Cardiac septum (tissue), 1 donor: ENCODE results near the gene SUGCT. TPM values are rescaled to one million over a fixed set of nuclear protein-coding genes. Genes with fewer than 3 reads are reported as not detected.
"Not testable (repeated sequence)": the region's sequence is repeated elsewhere in the genome, so short reads cannot be mapped to it uniquely, and the experiment has no call there.

Experiments
- DNase-seq: peaks from one replicate; pipeline ENCODE4 v3.0.0-alpha.2; 2020; ENCODE audit warnings: low spot score
- intact Hi-C: fragments of 100-400 bp; cut with DNase I; formaldehyde crosslinking; loops from one replicate; pipeline ENCODE4 v1.14.0; 2022
- total RNA-seq: library from RNA; stranded (reverse); fragmentation: NEBNext Ultra II Directional; extraction: Animal tissue kit (Norgen Biotek cat#: 25700); gene quantifications from one replicate; pipeline ENCODE4 v1.2.1, GENCODE V29; 2021
- donor health status: DM: no; HTN: no; CAD: no.

The SUGCT gene
- total RNA-seq, 1 donor from 2014 or later, result 3.1 TPM

GRCh38 chr7:40356871-40357709 is 222.3 kb downstream of the SUGCT start:
- DNase-seq, result no peak
- intact Hi-C loops, result no loop called here

DNA sequence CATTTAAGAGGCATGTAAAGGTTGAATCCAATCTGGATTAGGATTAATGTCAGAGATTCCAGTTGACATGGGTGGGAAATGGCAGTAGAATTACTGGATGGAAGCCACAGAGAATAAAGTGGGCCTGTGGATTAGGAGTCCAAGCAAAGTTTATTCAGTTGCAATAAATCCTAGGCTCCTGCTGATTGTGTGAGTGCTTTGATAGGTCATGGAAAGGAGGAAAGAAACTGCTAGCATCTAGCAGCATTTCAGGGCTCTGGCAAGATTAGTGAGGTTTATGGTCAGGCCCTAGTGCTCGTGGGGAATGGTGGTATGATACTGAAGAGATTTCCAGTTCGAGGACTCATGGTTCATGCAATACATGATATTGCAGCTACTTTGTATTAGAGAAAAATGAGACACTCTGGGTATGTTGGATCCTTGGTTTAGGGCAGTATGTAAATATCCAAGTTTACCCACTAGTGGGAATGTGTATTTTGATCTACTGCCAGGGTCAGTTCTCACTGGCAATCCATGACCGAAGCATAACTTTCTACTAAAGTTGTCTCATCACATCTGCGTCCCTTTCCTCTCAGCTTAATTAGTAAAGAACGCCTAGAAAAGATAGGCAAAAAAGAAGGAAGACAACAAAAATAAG is 235.0 kb downstream of the SUGCT start:
- intact Hi-C loops, result no loop called here
- DNase-seq, result no peak

DNA sequence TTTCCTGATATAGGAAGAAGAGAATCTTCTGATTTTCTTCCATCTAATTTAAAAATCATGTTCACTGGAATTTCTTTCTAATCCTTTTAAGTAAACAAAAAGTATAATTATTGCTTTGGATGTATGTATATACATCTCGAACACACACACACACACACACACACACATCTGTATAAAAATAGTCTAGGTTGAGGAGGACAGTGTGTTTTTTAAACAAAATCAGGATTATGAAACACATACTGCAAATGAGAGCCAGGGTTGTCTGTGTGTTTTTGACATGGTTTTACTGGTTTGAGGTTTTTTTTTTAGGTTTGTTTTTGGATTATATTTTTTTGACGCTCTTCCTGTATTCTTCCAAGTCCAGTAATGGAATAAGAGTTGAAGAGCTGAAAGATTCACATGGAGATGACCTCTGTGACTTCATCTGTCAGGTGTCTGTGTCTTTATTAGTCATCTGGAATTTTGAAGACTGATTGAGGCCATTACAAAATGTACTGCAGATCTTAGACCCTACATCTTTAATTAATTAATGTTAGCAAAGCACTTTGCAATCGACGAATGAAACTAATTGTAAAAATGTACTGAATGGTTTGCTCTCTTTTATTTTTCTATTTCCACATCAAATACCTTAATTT is 237.1 kb downstream of the SUGCT start:
- DNase-seq, result no peak
- intact Hi-C loops, result no loop called here

DNA sequence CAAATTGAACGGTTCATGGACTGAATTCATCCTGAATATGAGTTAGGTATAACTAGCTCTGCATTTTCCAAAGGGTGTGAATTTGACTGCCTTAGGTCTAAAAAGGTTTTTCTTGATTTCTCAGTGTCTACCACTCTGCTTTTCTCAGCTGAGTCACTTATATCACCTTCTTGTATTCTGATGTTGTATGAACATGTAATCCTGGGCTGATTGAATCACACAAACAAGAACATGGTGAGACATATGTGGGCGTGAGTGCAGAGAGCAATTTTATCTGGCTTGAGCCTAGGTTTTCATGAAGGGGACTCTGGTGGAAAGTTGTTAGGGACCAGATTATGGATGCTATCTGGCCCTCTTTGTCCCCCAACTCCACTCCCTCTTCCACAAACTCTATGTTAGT is 239.8 kb downstream of the SUGCT start:
- no peak for DNase-seq
- intact Hi-C loops, result no loop called here

GRCh38 chr7:40380111-40380510 is 245.3 kb downstream of the SUGCT start:
- DNase-seq, result no peak
- intact Hi-C loops, result loop anchor here (5.0 kb wide), 1 partner anchor 43 kb away; no protein-coding TSS in a partner anchor

- intact Hi-C loops, result loop anchor here (5.0 kb wide), 1 partner anchor 45 kb away; no protein-coding TSS in a partner anchor
- DNase-seq, result no peak
Observed at GRCh38 chr7:40382145-40382544, 247.3 kb downstream of the SUGCT start.

DNA sequence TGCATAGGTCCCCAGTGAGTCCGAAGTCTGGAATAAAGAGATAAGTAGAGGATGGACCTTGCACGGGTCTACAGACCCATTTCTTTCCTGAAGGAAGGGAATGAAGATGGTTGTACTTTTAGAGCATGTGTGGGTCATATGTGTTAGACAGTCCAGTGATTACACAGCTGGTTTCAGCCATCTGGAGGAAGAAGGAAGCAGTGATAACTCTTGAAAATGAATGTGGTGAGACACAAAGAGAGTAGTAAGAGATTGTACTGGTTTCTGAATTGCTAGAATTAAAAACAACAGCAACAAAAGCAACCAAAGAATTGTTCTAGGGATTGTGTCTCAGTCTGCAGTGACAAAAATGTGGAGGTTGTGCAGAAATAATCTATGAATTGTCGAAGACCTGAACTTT is 258.9 kb downstream of the SUGCT start:
- DNase-seq, result no peak
- intact Hi-C loops, result no loop called here

DNA sequence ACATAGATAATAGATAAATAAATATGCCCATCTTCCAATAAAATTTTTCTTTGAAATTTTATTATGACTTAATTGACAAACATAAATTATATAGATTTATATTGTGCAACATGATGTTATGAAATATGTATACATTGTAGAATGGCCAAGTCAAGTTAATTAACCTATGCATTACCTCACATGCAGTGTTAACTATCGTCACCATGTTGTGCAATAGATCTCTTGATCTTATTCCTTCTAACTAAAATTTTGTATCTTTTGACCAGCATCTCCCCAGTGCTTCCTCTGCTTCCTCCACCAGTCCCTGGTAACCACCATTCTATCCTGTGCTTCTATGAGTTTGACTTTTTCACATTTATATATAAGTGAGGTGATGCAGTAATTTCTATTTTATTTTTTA is 259.6 kb downstream of the SUGCT start:
- intact Hi-C loops, result no loop called here
- no peak for DNase-seq

- DNase-seq, result no peak
- intact Hi-C loops, result no loop called here
Observed at GRCh38 chr7:40400525-40400924, 265.7 kb downstream of the SUGCT start.

DNA sequence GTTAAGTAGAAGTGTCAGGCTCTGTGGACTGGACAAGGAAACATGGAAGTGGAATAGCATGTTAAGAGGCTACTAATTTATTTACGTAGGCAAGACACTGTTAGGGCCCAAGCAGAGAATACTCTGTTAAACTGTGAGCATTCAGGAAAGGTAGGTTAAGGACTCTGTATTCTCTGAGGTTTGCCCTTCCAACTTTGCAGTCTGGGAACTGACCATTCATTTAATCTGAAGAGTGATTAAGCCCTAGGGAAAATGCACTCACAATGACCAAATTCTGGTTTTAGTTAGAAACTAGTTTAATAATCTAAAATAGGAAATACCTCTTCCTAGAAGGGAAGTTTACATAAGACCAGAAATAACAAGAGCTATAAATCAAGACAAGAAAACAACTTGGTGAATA is 266.6 kb downstream of the SUGCT start:
- no peak for DNase-seq
- intact Hi-C loops, result no loop called here

DNA sequence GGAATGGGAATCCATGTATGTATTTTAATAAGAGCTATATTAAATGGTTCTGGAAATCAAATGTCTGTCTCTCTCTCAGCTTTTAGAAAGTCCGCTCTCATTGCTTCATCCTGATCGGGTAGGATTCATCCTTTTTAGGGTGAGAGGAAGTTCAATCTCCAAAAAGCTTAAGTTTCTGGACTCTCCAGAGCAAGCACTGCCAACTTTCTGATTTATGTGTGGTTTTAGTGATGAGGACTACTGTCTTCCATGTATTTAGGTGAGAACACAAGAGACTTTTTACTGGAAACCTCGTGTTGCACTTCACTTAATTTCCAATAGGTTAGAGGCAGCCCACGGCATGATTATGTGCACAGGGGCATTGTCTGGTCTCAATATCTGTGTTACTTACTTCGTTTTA is 267.9 kb downstream of the SUGCT start:
- intact Hi-C loops, result no loop called here
- DNase-seq, result no peak

DNA sequence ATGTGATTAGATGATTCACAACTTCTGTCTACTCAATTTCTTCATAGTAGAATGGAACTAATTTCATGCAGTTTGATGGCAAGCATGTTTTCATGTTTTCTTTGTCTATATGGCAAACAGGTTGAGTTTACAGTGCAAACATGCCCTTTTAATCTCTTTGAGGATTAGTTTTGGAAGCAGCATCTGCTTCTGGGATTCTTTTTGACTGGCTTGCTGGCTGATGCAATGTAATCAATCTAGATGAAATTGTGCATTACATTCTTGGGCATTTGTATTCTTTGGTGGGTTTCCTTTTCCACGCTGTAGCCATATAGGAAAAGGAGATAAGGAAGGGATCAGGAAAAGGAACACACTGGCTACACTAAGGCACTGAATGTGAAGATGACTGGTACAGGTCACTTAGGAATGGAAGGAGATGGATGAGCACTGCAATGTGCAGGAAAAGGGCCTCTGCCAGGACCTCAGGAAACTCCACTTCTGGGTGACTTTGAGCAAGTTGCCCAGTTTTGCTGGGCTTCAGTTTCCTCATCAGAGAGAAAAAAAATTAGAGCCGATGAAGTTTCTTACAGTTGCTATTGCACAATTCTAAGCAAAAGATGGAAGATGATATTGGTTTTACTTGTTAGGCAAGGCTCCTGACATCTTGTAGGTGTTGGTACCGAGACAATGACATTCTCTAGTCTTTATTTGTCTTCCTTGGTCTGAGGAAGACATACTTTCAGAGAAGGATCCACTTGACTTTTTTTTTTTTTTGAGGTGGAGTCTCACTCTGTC is 269.1 kb downstream of the SUGCT start:
- intact Hi-C loops, result no loop called here
- no peak for DNase-seq

- no peak for DNase-seq
- intact Hi-C loops, result no loop called here
Observed at GRCh38 chr7:40405991-40406390, 271.2 kb downstream of the SUGCT start.

DNA sequence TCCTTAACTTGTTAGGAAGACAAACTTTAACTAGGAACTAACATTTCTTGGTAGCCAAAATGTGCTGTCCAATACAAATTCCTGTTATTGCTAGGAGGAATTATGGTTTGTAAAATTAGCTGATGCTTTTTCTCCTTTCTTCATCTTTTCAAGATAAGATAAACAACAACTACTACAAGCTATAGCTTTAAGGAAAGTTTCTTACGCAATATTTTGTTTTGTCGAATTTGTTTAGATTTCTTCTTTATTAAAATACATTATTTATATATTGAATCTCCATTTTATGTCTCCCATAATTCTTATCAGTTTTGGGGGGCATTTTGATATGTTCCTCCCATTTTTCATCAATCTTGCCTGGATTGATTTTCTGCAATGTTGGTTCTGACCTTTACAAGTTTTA is 277.5 kb downstream of the SUGCT start:
- intact Hi-C loops, result no loop called here
- no peak for DNase-seq

DNA sequence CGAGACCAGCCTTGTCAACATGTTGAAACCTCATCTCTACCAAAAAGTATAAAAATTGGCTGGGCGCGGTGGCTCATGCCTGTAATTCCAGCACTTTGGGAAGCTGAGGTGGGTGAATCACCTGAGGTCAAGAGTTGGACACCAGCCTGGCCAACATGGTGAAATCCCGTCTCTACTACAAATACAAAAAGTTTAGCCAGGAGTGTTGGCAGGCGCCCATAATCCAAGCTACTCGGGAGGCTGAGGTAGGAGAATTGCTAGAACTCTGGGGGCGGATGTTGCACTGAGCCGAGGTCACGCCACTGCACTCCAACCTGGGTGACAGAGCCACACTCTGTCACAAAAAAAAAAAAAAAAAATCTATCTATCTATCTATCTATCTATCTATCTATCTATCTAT is 279.9 kb downstream of the SUGCT start:
- intact Hi-C loops, DNase-seq: not testable (repeated sequence)

DNA sequence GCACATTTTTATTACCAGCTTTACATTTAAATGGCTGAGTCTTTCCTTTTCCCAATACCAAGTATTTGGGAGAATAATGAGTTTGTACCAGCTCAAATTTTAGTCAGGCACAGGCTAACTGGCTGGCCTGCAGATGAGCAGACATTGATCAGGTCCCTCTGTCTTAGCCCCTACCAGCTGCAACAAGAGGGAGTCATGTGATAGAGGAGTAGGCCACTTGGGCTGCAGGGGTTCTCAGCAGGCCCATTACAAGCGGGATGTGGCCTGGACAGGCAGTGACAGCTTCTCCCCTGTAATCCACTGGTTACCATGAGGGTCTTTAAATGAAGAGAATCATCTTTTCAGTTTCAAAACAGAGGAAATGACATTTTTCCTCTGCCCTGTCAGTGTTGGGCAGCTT is 283.6 kb downstream of the SUGCT start:
- intact Hi-C loops, result no loop called here
- no peak for DNase-seq

DNA sequence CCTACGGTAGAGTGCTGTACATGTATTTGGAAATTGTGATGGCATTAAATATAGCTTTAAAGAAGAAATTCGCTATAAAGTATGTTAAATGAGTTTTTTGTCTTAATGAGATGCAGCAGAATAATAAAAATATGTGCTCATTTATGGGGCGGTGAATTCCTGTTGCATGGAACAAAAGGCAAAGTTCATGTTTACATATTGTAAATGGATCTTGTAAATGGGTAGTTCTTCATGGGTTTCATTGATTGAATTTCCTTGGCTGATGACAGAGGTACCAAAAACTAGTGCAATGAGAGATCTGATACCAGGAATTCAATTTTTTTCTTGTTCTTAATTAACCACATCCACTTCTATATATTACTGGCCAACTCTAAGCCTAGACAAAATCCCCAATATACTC is 284.2 kb downstream of the SUGCT start:
- DNase-seq, result no peak
- intact Hi-C loops, result no loop called here

DNA sequence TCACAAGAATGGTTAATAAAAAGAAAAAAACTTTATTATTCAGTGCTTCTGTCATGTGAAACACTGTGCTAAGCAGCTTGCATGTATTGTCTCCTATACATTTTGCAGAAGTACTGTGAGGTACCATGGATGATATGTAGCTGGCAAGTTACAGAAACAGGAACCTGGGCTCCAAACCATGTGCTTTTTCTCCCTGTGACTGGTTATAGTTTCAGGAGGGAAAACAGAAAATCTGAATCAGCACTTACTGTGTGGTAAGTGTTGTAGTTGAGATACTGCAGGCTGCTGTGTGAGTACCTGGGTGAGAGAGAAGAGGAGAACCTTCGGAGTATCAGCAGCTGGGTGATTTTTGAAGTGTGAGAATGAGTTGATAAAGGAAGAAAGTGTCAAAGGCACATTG is 285.0 kb downstream of the SUGCT start:
- intact Hi-C loops, result no loop called here
- no peak for DNase-seq

GRCh38 chr7:40421433-40421832 is 286.6 kb downstream of the SUGCT start:
- no peak for DNase-seq
- intact Hi-C loops, result no loop called here

DNA sequence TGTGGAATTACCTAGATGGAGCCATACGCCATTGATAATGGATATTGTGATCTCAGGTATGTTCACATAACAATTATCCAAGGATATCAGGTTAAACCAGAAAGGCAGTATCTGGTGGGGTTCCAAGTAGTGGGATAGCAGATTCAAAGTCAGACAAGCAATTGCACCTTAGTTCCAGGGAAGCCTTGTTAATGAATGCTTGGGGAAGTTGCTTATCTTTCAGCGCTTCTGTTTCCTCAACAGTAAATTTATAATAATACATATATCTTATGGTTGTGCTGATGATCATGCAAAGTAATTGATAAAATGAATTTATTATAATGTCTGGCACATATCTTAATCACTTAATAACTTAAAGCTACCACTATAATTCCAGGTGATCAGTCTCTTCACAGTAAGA is 290.9 kb downstream of the SUGCT start:
- DNase-seq, result no peak
- intact Hi-C loops, result no loop called here
